Measurements from ENCODE around the gene CGN.

- TF ChIP-seq, protein P1, sequence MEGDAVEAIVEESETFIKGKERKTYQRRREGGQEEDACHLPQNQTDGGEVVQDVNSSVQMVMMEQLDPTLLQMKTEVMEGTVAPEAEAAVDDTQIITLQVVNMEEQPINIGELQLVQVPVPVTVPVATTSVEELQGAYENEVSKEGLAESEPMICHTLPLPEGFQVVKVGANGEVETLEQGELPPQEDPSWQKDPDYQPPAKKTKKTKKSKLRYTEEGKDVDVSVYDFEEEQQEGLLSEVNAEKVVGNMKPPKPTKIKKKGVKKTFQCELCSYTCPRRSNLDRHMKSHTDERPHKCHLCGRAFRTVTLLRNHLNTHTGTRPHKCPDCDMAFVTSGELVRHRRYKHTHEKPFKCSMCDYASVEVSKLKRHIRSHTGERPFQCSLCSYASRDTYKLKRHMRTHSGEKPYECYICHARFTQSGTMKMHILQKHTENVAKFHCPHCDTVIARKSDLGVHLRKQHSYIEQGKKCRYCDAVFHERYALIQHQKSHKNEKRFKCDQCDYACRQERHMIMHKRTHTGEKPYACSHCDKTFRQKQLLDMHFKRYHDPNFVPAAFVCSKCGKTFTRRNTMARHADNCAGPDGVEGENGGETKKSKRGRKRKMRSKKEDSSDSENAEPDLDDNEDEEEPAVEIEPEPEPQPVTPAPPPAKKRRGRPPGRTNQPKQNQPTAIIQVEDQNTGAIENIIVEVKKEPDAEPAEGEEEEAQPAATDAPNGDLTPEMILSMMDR (IDR thresholded peaks at IDR 0.05) = no peak
- no peak for TF ChIP-seq POLR2A (IDR thresholded peaks at IDR 0.05)
Measured at GRCh38 chr1:151477066-151477465, 34.1 kb upstream of the CGN start.
